ENCODE measurements around the gene BCL2. TPM values are rescaled to one million over a fixed set of nuclear protein-coding genes. Genes with fewer than 3 reads are reported as not detected.

Gene BCL2
- total RNA-seq, 1 donor from 2014 or later, result 16.5 TPM

- Mint-ChIP-seq H3K27ac (no peak overlapping the region), H3K9me3 (peaks cover 10% of the 10 kb centered on the region), H3K36me3 (peaks cover 3% of the 10 kb centered on the region), H3K27me3 (no peaks in the 10 kb centered on the region), H3K4me3 (no peak overlapping the region), H3K4me1 (ENCODE audit: unreplicated experiment) (peaks cover 13% of the 10 kb centered on the region)
- TF ChIP-seq CTCF (conservative IDR thresholded peaks at IDR 0.05), result no peak
- DNase-seq (ENCODE audit: extremely low spot score, unreplicated experiment), result no peak
These were observed 212.3 kb downstream of the BCL2 start for GRCh38 chr18:63107171-63107845.

GRCh38 chr18:63106727-63107126, 212.8 kb downstream of the BCL2 start:
- no peak for DNase-seq (ENCODE audit: extremely low spot score, unreplicated experiment)
- no peak for TF ChIP-seq CTCF (conservative IDR thresholded peaks at IDR 0.05)
- peaks cover 3% of the 10 kb centered on the region for H3K36me3 Mint-ChIP-seq
- H3K9me3 Mint-ChIP-seq, result peaks cover 10% of the 10 kb centered on the region
- H3K27me3 Mint-ChIP-seq, result no peaks in the 10 kb centered on the region
- no peak overlapping the region for H3K4me3 Mint-ChIP-seq
- no peak overlapping the region for H3K27ac Mint-ChIP-seq
- H3K4me1 Mint-ChIP-seq (ENCODE audit: unreplicated experiment), result peaks cover 7% of the 10 kb centered on the region

- DNase-seq (ENCODE audit: extremely low spot score, unreplicated experiment), result no peak
- no peak overlapping the region for H3K4me3 Mint-ChIP-seq
- peaks cover 6% of the 10 kb centered on the region for H3K4me1 Mint-ChIP-seq (ENCODE audit: unreplicated experiment)
- no peak for TF ChIP-seq CTCF (conservative IDR thresholded peaks at IDR 0.05)
- peaks cover 3% of the 10 kb centered on the region for H3K36me3 Mint-ChIP-seq
- H3K27me3 Mint-ChIP-seq, result no peaks in the 10 kb centered on the region
- peaks cover 10% of the 10 kb centered on the region for H3K9me3 Mint-ChIP-seq
- H3K27ac Mint-ChIP-seq, result no peak overlapping the region
These were observed 213.8 kb downstream of the BCL2 start for GRCh38 chr18:63105636-63106316.

GRCh38 chr18:63104868-63105267, 214.7 kb downstream of the BCL2 start:
- Mint-ChIP-seq H3K36me3 (peaks cover 3% of the 10 kb centered on the region), H3K4me3 (no peak overlapping the region), H3K27me3 (no peaks in the 10 kb centered on the region), H3K9me3 (peaks cover 10% of the 10 kb centered on the region), H3K27ac (no peak overlapping the region), H3K4me1 (ENCODE audit: unreplicated experiment) (peaks cover 7% of the 10 kb centered on the region)
- no peak for DNase-seq (ENCODE audit: extremely low spot score, unreplicated experiment)
- TF ChIP-seq CTCF (conservative IDR thresholded peaks at IDR 0.05), result no peak

- peaks cover 3% of the 10 kb centered on the region for H3K36me3 Mint-ChIP-seq
- H3K9me3 Mint-ChIP-seq, result peaks cover 10% of the 10 kb centered on the region
- DNase-seq (ENCODE audit: extremely low spot score, unreplicated experiment), result no peak
- no peaks in the 10 kb centered on the region for H3K27me3 Mint-ChIP-seq
- peaks cover 9% of the 10 kb centered on the region for H3K4me1 Mint-ChIP-seq (ENCODE audit: unreplicated experiment)
- TF ChIP-seq CTCF (conservative IDR thresholded peaks at IDR 0.05), result no peak
- no peak overlapping the region for H3K27ac Mint-ChIP-seq
- H3K4me3 Mint-ChIP-seq, result no peak overlapping the region
These were observed 216.4 kb downstream of the BCL2 start for GRCh38 chr18:63102941-63103744.
